HepG2 (cell line): Measurements from ENCODE around the gene MPPE1. TPM values are rescaled to one million over a fixed set of nuclear protein-coding genes. Genes with fewer than 3 reads are reported as not detected.
A peak's percentile ranks its signal among the peaks of the same experiment; 100 is the strongest.

Experiments used
- BRCA1 ChIP-seq: sonication (generic); formaldehyde crosslinking; IDR thresholded peaks from 2 replicates; pipeline ENCODE4 v1.4.0; 2020; ENCODE audit warnings: missing genetic modification reagents
- CENPT ChIP-seq: sonication (generic); formaldehyde crosslinking; IDR thresholded peaks from 2 replicates; pipeline ENCODE4 v1.8.0; 2022; ENCODE audit warnings: low read depth, mild to moderate bottlenecking, moderate library complexity, missing genetic modification reagents
- CREM ChIP-seq, 2 experiments: sonication (generic) in 1 of 2; formaldehyde crosslinking in 1 of 2; IDR thresholded peaks; 2 replicates each; pipeline versions ENCODE4 v1.4.0 to v1.6.1; 2016 to 2020; ENCODE audit warnings: antibody characterized with exemption in 1 of 2, mild to moderate bottlenecking in 1 of 2, missing genetic modification reagents in 1 of 2
- EP300 ChIP-seq, 3 experiments: sonication (generic) in 1 of 3; formaldehyde crosslinking in 1 of 3; IDR thresholded peaks; 2 replicates each; pipeline versions ENCODE4 v1.5.1 to v1.6.1; 2011 to 2020; ENCODE audit warnings: low read depth in 2 of 3, low read length in 2 of 3, borderline replicate concordance in 1 of 3, improper control_type of control experiment in 1 of 3, mild to moderate bottlenecking in 1 of 3, missing genetic modification reagents in 1 of 3, moderate library complexity in 1 of 3
- FUBP1 ChIP-seq: sonication (generic); formaldehyde crosslinking; IDR thresholded peaks from 2 replicates; pipeline ENCODE4 v1.5.1; 2020; ENCODE audit warnings: missing genetic modification reagents, mild to moderate bottlenecking, borderline replicate concordance
- GATAD2A ChIP-seq: IDR thresholded peaks from 2 replicates; pipeline ENCODE4 v1.6.1; 2016
- HCFC1 ChIP-seq: fragments of 150-350 bp; IDR thresholded peaks from 2 replicates; pipeline ENCODE4 v1.6.1; 2014; ENCODE audit warnings: low read depth, low read length
- HOMEZ ChIP-seq: IDR thresholded peaks from 2 replicates; pipeline ENCODE4 v1.6.1; 2016; ENCODE audit warnings: low read depth
- NFE2 ChIP-seq: sonication (generic); formaldehyde crosslinking; IDR thresholded peaks from 2 replicates; pipeline ENCODE4 v1.4.0; 2020; ENCODE audit warnings: missing genetic modification reagents
- SYNCRIP ChIP-seq: fragments of 200-400 bp; formaldehyde crosslinking; IDR thresholded peaks from 2 replicates; pipeline ENCODE4 v1.6.1; 2018; ENCODE audit warnings: mild to moderate bottlenecking, low read depth, low read length; ENCODE audit not compliant: insufficient read depth
- TFAP4 ChIP-seq: sonication (generic); IDR thresholded peaks from 2 replicates; pipeline ENCODE4 v1.6.1; 2016; ENCODE audit warnings: low read depth, borderline replicate concordance
- THRA ChIP-seq: sonication (generic); formaldehyde crosslinking; IDR thresholded peaks from 2 replicates; pipeline ENCODE4 v1.4.0; 2020; ENCODE audit warnings: missing genetic modification reagents, borderline replicate concordance
- TRIM22 ChIP-seq: fragments of 450-650 bp; IDR thresholded peaks from 2 replicates; pipeline ENCODE4 v1.6.1; 2017
- ZKSCAN5 ChIP-seq: sonication (generic); formaldehyde crosslinking; IDR thresholded peaks from 2 replicates; pipeline ENCODE4 v1.5.1; 2020; ENCODE audit warnings: mild to moderate bottlenecking, missing genetic modification reagents
- ZNF143 ChIP-seq: sonication (generic); formaldehyde crosslinking; IDR thresholded peaks from 2 replicates; pipeline ENCODE4 v1.4.0; 2020; ENCODE audit warnings: missing genetic modification reagents
- ZNF180 ChIP-seq: sonication (generic); formaldehyde crosslinking; IDR thresholded peaks from 2 replicates; pipeline ENCODE4 v1.4.0; 2020; ENCODE audit warnings: low read depth, missing genetic modification reagents, borderline replicate concordance
- ZNF451 ChIP-seq: sonication (generic); formaldehyde crosslinking; IDR thresholded peaks from 2 replicates; pipeline ENCODE4 v1.5.0; 2020; ENCODE audit warnings: mild to moderate bottlenecking, missing genetic modification reagents
- ZNF530 ChIP-seq: sonication (generic); formaldehyde crosslinking; IDR thresholded peaks from 2 replicates; pipeline ENCODE4 v1.5.0; 2020; ENCODE audit warnings: low read depth, mild to moderate bottlenecking, missing genetic modification reagents
- ZNF772 ChIP-seq: sonication (generic); formaldehyde crosslinking; IDR thresholded peaks from 2 replicates; pipeline ENCODE4 v1.5.0; 2020; ENCODE audit warnings: mild to moderate bottlenecking, missing genetic modification reagents
- polyA plus RNA-seq, 8 experiments: library from polyadenylated mRNA; depleted of rRNA in 3 of 8; stranded (reverse) in 7 of 8; unstranded in 1 of 8; fragments of >200 nt; fragmentation: Illumina TruSeq in 4 of 8; extraction: Trizol in 4 of 8; gene quantifications; 2 replicates each; pipeline versions ENCODE4 v1.2.1 to v1.2.3, GENCODE V29; 2011 to 2016; ENCODE audit warnings: low read depth in 4 of 8, missing spikeins in 1 of 8, mixed read lengths in 1 of 8; ENCODE audit not compliant: insufficient read depth in 1 of 8
- total RNA-seq, 5 experiments: library from RNA; depleted of rRNA; stranded (reverse); fragments of >200 nt; fragmentation: Illumina TruSeq; extraction: Trizol; gene quantifications; 2 replicates each; pipeline ENCODE4 v1.2.3, GENCODE V29; 2016; ENCODE audit warnings: low read depth in 1 of 5

Gene MPPE1
- total and polyA plus RNA-seq, 2 of the 13 experiments (the other 11 are each of a cell fraction or from before 2014, with no cell fraction given): 9.6 to 11.9 TPM

- TF ChIP-seq TFAP4 (no peak), NFE2 (CRISPR knock-in tag) (peak; percentile 70; the same call in 1 of the 2 replicates), EP300 (IDR thresholded peaks at IDR 0.05; ENCODE audit: low read depth in 2 of 2, low read length in 2 of 2) (peak; percentile 12 to 70; a peak in 1 of 4 replicates), EP300 (CRISPR knock-in tag; IDR thresholded peaks at IDR 0.05; ENCODE audit: borderline replicate concordance) (peak; percentile 50; the same call in 1 of the 2 replicates), BRCA1 (CRISPR knock-in tag) (no peak), CENPT (no peak), CREM (IDR thresholded peaks at IDR 0.05) (peak; percentile 32; the same call in 1 of the 2 replicates), CREM (CRISPR knock-in tag; IDR thresholded peaks at IDR 0.05) (no peak), ZNF772 (CRISPR knock-in tag) (no peak), GATAD2A (peak; percentile 81), HCFC1 (no peak), THRA (CRISPR knock-in tag) (peak; percentile 71; the same call in 1 of the 2 replicates), ZNF143 (no peak), ZNF451 (CRISPR knock-in tag) (no peak), TRIM22 (no peak), ZNF180 (CRISPR knock-in tag) (no peak), HOMEZ (0 out of 2 replicates have a peak, but pooled peaks have one; percentile 10), SYNCRIP (no peak), ZNF530 (CRISPR knock-in tag) (no peak), FUBP1 (CRISPR knock-in tag) (no peak), ZKSCAN5 (no peak)
These were observed 39.4 kb upstream of the MPPE1 start (continued) for GRCh38 chr18:11947214-11948191.
